Measurements from ENCODE around the gene USP54. TPM values are rescaled to one million over a fixed set of nuclear protein-coding genes. Genes with fewer than 3 reads are reported as not detected.

The USP54 gene
- polyA plus RNA-seq, 1 experiment: 13.7 TPM

- ChIA-PET CTCF (interaction anchor here (1.0 to 2.2 kb wide), 2 partner anchors 15 to 91 kb away, joined by 3 to 6 read pairs; no protein-coding TSS in a partner anchor), POLR2A (no interaction called here)
Measured at GRCh38 chr10:73552819-73553715, 38.1 kb downstream of the USP54 start.

DNA sequence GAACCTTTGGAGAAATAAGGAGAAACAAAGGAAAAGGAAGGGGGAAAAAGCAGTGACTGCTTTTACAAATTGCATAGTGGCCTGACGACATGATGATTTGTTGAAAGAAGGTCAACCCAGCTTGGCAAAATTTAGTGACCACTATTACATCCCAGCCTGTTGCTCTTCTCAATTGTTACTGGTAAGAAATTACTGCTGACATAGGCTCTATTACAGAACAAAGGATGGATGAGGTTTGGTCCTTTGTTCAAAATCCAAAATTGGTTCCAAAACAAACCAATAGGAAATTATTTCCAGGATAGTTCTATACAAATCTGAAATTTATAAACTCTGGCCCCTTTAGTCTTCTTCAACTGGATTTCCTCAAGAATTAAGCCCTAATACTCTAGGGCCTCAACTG, 39.6 kb downstream of the USP54 start:
- DNase-seq (ENCODE audit: low read depth): no peak
- H3K4me3 ChIP-seq (ENCODE audit: low read depth, low read length): no peak overlapping the region
- no peak for TF ChIP-seq CTCF (IDR thresholded peaks at IDR 0.05; ENCODE audit: insufficient read depth, low read depth, low read length)
- no peaks in the 10 kb centered on the region for H3K27me3 ChIP-seq (ENCODE audit: control insufficient read depth, insufficient read depth, low read length)
- H3K36me3 ChIP-seq (ENCODE audit: control insufficient read depth, insufficient read depth, low read length): no peaks in the 10 kb centered on the region
- CTCF ChIA-PET: interaction anchor here (1.1 to 2.2 kb wide), 2 partner anchors 93 to 100 kb away, joined by 3 to 6 read pairs; no protein-coding TSS in a partner anchor
- POLR2A ChIA-PET: no interaction called here

More at GRCh38 chr10:73552819-73553715, 38.1 kb downstream of the USP54 start:
- Histone ChIP-seq H3K36me3 (ENCODE audit: control insufficient read depth, insufficient read depth, low read length) (no peaks in the 10 kb centered on the region), H3K27me3 (ENCODE audit: control insufficient read depth, insufficient read depth, low read length) (no peaks in the 10 kb centered on the region), H3K4me3 (ENCODE audit: low read depth, low read length) (no peak overlapping the region)
- TF ChIP-seq CTCF (IDR thresholded peaks at IDR 0.05; ENCODE audit: insufficient read depth, low read depth, low read length): no peak
- DNase-seq (ENCODE audit: low read depth): no peak

- Histone ChIP-seq H3K27me3 (ENCODE audit: control insufficient read depth, insufficient read depth, low read length) (no peaks in the 10 kb centered on the region), H3K4me3 (ENCODE audit: low read depth, low read length) (no peak overlapping the region), H3K36me3 (ENCODE audit: control insufficient read depth, insufficient read depth, low read length) (no peaks in the 10 kb centered on the region; the same call in 1 of the 2 replicates)
- DNase-seq (ENCODE audit: low read depth): no peak
- POLR2A ChIA-PET: no interaction called here
- TF ChIP-seq CTCF (IDR thresholded peaks at IDR 0.05; ENCODE audit: insufficient read depth, low read depth, low read length): no peak
- CTCF ChIA-PET: no interaction called here
Measured at GRCh38 chr10:73545357-73545756, 45.8 kb downstream of the USP54 start.

DNA sequence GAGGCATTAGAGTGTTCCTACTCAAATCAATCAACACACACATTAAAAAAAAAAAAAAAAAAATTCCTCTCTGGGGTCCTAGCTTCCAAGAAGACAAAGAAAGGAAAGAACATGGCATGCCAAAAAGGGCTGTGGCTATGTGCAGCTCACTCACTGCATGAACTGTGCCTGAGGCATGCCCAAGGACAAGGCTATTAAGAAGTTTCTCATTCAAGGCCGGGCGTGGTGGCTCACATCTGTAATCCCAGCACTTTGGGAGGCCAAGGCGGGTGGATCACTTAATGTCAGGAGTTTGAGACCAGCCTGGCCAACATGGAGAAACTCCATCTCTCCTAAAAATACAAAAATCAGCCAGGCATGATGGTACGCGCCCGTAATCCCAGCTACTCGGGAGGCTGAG, 53.4 kb downstream of the USP54 start:
- Histone ChIP-seq H3K4me3 (ENCODE audit: low read depth, low read length) (no peak overlapping the region), H3K27me3 (ENCODE audit: control insufficient read depth, insufficient read depth, low read length) (no peaks in the 10 kb centered on the region), H3K36me3 (ENCODE audit: control insufficient read depth, insufficient read depth, low read length) (no peaks in the 10 kb centered on the region; the same call in 1 of the 2 replicates)
- TF ChIP-seq CTCF (IDR thresholded peaks at IDR 0.05; ENCODE audit: insufficient read depth, low read depth, low read length): no peak
- POLR2A ChIA-PET: no interaction called here
- CTCF ChIA-PET: interaction anchor here (0.9 to 4.7 kb wide), 4 partner anchors 8 to 106 kb away, joined by 3 to 20 read pairs (median 7); no protein-coding TSS in a partner anchor
- DNase-seq (ENCODE audit: low read depth): no peak

GRCh38 chr10:73537288-73537687, 53.9 kb downstream of the USP54 start:
- Histone ChIP-seq H3K36me3 (ENCODE audit: control insufficient read depth, insufficient read depth, low read length) (no peaks in the 10 kb centered on the region; the same call in 1 of the 2 replicates), H3K4me3 (ENCODE audit: low read depth, low read length) (no peak overlapping the region), H3K27me3 (ENCODE audit: control insufficient read depth, insufficient read depth, low read length) (no peaks in the 10 kb centered on the region)
- TF ChIP-seq CTCF (IDR thresholded peaks at IDR 0.05; ENCODE audit: insufficient read depth, low read depth, low read length): no peak
- DNase-seq (ENCODE audit: low read depth): no peak
- POLR2A ChIA-PET: no interaction called here
- CTCF ChIA-PET: interaction anchor here (1.8 to 4.7 kb wide), 2 partner anchors 8 to 106 kb away, joined by 6 to 20 read pairs; no protein-coding TSS in a partner anchor

Measured in BJ (cell line).